Measurements from ENCODE around the gene MAGI2. TPM values are rescaled to one million over a fixed set of nuclear protein-coding genes. Genes with fewer than 3 reads are reported as not detected.

MAGI2 gene
- total RNA-seq, 1 donor = 18.8 TPM

- TF ChIP-seq CTCF (IDR thresholded peaks at IDR 0.05; ENCODE audit: extremely low read depth, low read depth, low read length) = no peak
- Histone ChIP-seq H3K9me3 (ENCODE audit: low read depth, low read length) (no peaks in the 10 kb centered on the region), H3K27me3 (ENCODE audit: insufficient read depth, low read length) (no peaks in the 10 kb centered on the region), H3K4me1 (ENCODE audit: insufficient read depth, low read length) (peaks cover 9% of the 10 kb centered on the region), H3K4me3 (ENCODE audit: insufficient read depth, low read length) (no peak overlapping the region), H4K20me1 (ENCODE audit: insufficient read depth, low read length) (no peaks in the 10 kb centered on the region), H3K4me2 (ENCODE audit: insufficient read depth, low read length) (peak overlapping the region; percentile 39), H3K36me3 (ENCODE audit: insufficient read depth, low read length) (no peaks in the 10 kb centered on the region), H2AFZ (ENCODE audit: low read length) (peak overlapping the region; percentile 60), H3K79me2 (ENCODE audit: insufficient read depth, low read length) (no peaks in the 10 kb centered on the region), H3K27ac (ENCODE audit: low read depth, low read length) (peak overlapping the region; percentile 38)
- DNase-seq (ENCODE audit: insufficient read length, low spot score, missing footprints) = no peak
These were observed 1074.3 kb downstream of the MAGI2 start for GRCh38 chr7:78379148-78379547.

GRCh38 chr7:78377532-78377931 lies 1075.9 kb downstream of the MAGI2 start:
- H2AFZ ChIP-seq (ENCODE audit: low read length) = no peak overlapping the region
- no peak for DNase-seq (ENCODE audit: insufficient read length, low spot score, missing footprints)

GRCh38 chr7:78370936-78371335 lies 1082.5 kb downstream of the MAGI2 start:
- no peak overlapping the region for H3K4me3 ChIP-seq (ENCODE audit: insufficient read depth, low read length)
- no peak for DNase-seq (ENCODE audit: insufficient read length, low spot score, missing footprints)
- no peak overlapping the region for H2AFZ ChIP-seq (ENCODE audit: low read length)
- H3K4me1 ChIP-seq (ENCODE audit: insufficient read depth, low read length) = no peaks in the 10 kb centered on the region
- TF ChIP-seq CTCF (IDR thresholded peaks at IDR 0.05; ENCODE audit: extremely low read depth, low read depth, low read length) = no peak
- H3K4me2 ChIP-seq (ENCODE audit: insufficient read depth, low read length) = no peak overlapping the region
- no peak overlapping the region for H3K27ac ChIP-seq (ENCODE audit: low read depth, low read length)
- H3K36me3 ChIP-seq (ENCODE audit: insufficient read depth, low read length) = no peaks in the 10 kb centered on the region
- H4K20me1 ChIP-seq (ENCODE audit: insufficient read depth, low read length) = no peaks in the 10 kb centered on the region
- no peaks in the 10 kb centered on the region for H3K79me2 ChIP-seq (ENCODE audit: insufficient read depth, low read length)
- no peaks in the 10 kb centered on the region for H3K9me3 ChIP-seq (ENCODE audit: low read depth, low read length)
- H3K27me3 ChIP-seq (ENCODE audit: insufficient read depth, low read length) = no peaks in the 10 kb centered on the region

More at GRCh38 chr7:78377532-78377931, 1075.9 kb downstream of the MAGI2 start:
- Histone ChIP-seq H3K4me2 (ENCODE audit: insufficient read depth, low read length) (no peak overlapping the region), H3K27ac (ENCODE audit: low read depth, low read length) (no peak overlapping the region), H4K20me1 (ENCODE audit: insufficient read depth, low read length) (no peaks in the 10 kb centered on the region), H3K36me3 (ENCODE audit: insufficient read depth, low read length) (no peaks in the 10 kb centered on the region), H3K4me3 (ENCODE audit: insufficient read depth, low read length) (no peak overlapping the region), H3K9me3 (ENCODE audit: low read depth, low read length) (no peaks in the 10 kb centered on the region), H3K79me2 (ENCODE audit: insufficient read depth, low read length) (no peaks in the 10 kb centered on the region), H3K27me3 (ENCODE audit: insufficient read depth, low read length) (no peaks in the 10 kb centered on the region), H3K4me1 (ENCODE audit: insufficient read depth, low read length) (peaks cover 9% of the 10 kb centered on the region)
- TF ChIP-seq CTCF (IDR thresholded peaks at IDR 0.05; ENCODE audit: extremely low read depth, low read depth, low read length) = no peak

- Histone ChIP-seq H2AFZ (ENCODE audit: low read length) (no peak overlapping the region), H3K36me3 (ENCODE audit: insufficient read depth, low read length) (no peaks in the 10 kb centered on the region), H3K9me3 (ENCODE audit: low read depth, low read length) (no peaks in the 10 kb centered on the region), H3K79me2 (ENCODE audit: insufficient read depth, low read length) (no peaks in the 10 kb centered on the region), H3K4me3 (ENCODE audit: insufficient read depth, low read length) (no peak overlapping the region), H3K4me1 (ENCODE audit: insufficient read depth, low read length) (no peaks in the 10 kb centered on the region), H3K4me2 (ENCODE audit: insufficient read depth, low read length) (no peak overlapping the region), H3K27ac (ENCODE audit: low read depth, low read length) (no peak overlapping the region), H4K20me1 (ENCODE audit: insufficient read depth, low read length) (no peaks in the 10 kb centered on the region), H3K27me3 (ENCODE audit: insufficient read depth, low read length) (no peaks in the 10 kb centered on the region)
- DNase-seq (ENCODE audit: insufficient read length, low spot score, missing footprints) = no peak
- TF ChIP-seq CTCF (IDR thresholded peaks at IDR 0.05; ENCODE audit: extremely low read depth, low read depth, low read length) = no peak
These were observed 1084.7 kb downstream of the MAGI2 start for GRCh38 chr7:78368771-78369170.

All from osteoblast (primary cell).